Keratinocyte (primary cell): ENCODE results near the gene NUMB. TPM values are rescaled to one million over a fixed set of nuclear protein-coding genes. Genes with fewer than 3 reads are reported as not detected.

ENCODE experiments used
- DNase-seq: peaks from one replicate; pipeline ENCODE4 v3.0.0-alpha.2; 2011; ENCODE audit warnings: low read depth, missing footprints, low spot score
- FAIRE-seq: peaks from 2 replicates; lab custom pipeline; 2011; peaks lifted over from hg19 to GRCh38; lab: Jason Lieb, UNC
- H2AFZ ChIP-seq: 2 replicates; pipeline ENCODE4 v1.6.0; 2012; ENCODE audit warnings: low read length, control low read depth, inconsistent platforms; ENCODE audit not compliant: control insufficient read depth
- H3K27ac ChIP-seq: 2 replicates; pipeline ENCODE4 v1.5.1; 2011; ENCODE audit warnings: low read length; ENCODE audit not compliant: control insufficient read depth, insufficient read depth
- H3K27me3 ChIP-seq: 3 replicates; pipeline ENCODE4 v1.6.0; 2011; ENCODE audit warnings: low read length; ENCODE audit not compliant: control insufficient read depth, insufficient read depth; ENCODE audit errors: extremely low read depth
- H3K36me3 ChIP-seq, 2 experiments: 2 replicates in 1 of 2; 3 replicates in 1 of 2; pipeline ENCODE4 v1.5.1; 2011; ENCODE audit warnings: low read length in 2 of 2, mild to moderate bottlenecking in 1 of 2; ENCODE audit not compliant: control insufficient read depth in 2 of 2, insufficient read depth in 2 of 2; ENCODE audit errors: extremely low read depth in 1 of 2
- H3K4me1 ChIP-seq: 3 replicates; pipeline ENCODE4 v1.5.1; 2011; ENCODE audit warnings: low read length; ENCODE audit not compliant: control insufficient read depth, insufficient read depth; ENCODE audit errors: extremely low read depth
- H3K4me2 ChIP-seq: 3 replicates; pipeline ENCODE4 v1.6.0; 2011; ENCODE audit warnings: low read depth, low read length; ENCODE audit not compliant: control insufficient read depth, insufficient read depth; ENCODE audit errors: extremely low read depth
- H3K4me3 ChIP-seq, 3 experiments: fragments of 200-600 bp in 1 of 3; sonication (generic) in 1 of 3; 2 replicates in 2 of 3; 3 replicates in 1 of 3; pipeline ENCODE4 v1.5.1; 2011 to 2016; ENCODE audit warnings: low read length in 3 of 3, mild to moderate bottlenecking in 3 of 3, control low read depth in 2 of 3, inconsistent platforms in 1 of 3, low read depth in 1 of 3, mixed read lengths in 1 of 3, mixed run types in 1 of 3, moderate library complexity in 1 of 3; ENCODE audit not compliant: control insufficient read depth in 2 of 3, insufficient read depth in 2 of 3; ENCODE audit errors: extremely low read depth in 1 of 3
- H3K79me2 ChIP-seq: 2 replicates; pipeline ENCODE4 v1.6.0; 2012; ENCODE audit warnings: low read length; ENCODE audit not compliant: control insufficient read depth, insufficient read depth
- H3K9ac ChIP-seq: 3 replicates; pipeline ENCODE4 v1.6.0; 2011; ENCODE audit warnings: low read length; ENCODE audit not compliant: control insufficient read depth, insufficient read depth; ENCODE audit errors: extremely low read depth
- H3K9me1 ChIP-seq: 3 replicates; pipeline ENCODE4 v1.6.0; 2011; ENCODE audit warnings: low read length; ENCODE audit not compliant: control insufficient read depth, insufficient read depth; ENCODE audit errors: extremely low read depth
- H3K9me3 ChIP-seq: 2 replicates; pipeline ENCODE4 v1.5.1; 2012; ENCODE audit warnings: low read depth, low read length; ENCODE audit not compliant: control insufficient read depth
- H4K20me1 ChIP-seq: 3 replicates; pipeline ENCODE4 v1.6.0; 2011; ENCODE audit warnings: low read length; ENCODE audit not compliant: control insufficient read depth, insufficient read depth; ENCODE audit errors: extremely low read depth
- EZH2 ChIP-seq: IDR thresholded peaks from one replicate; pipeline ENCODE4 v1.6.1; 2012; ENCODE audit warnings: inconsistent platforms, mild to moderate bottlenecking, low read length, moderate library complexity
- dilution Hi-C: fragments of 300-500 bp; cut with MboI; formaldehyde crosslinking; loops from one replicate; pipeline ENCODE4 v1.7.0; 2020; ENCODE audit warnings: low sequenced_read_pairs; ENCODE audit not compliant: extremely low pct_ligation_motif_present
- polyA plus RNA-seq, 5 experiments: library from polyadenylated mRNA; depleted of rRNA in 3 of 5; stranded (reverse) in 3 of 5; stranded (forward) in 1 of 5; unstranded in 1 of 5; fragments of >200 nt; gene quantifications; 1 replicate in 1 of 5; 2 replicates in 3 of 5; 3 replicates in 1 of 5; pipeline versions ENCODE4 v1.2.1 to v1.2.3, GENCODE V29; 2011 to 2012; ENCODE audit warnings: missing spikeins in 2 of 5, low read depth in 1 of 5, low replicate concordance in 1 of 5
- TF ChIP-seq, protein P1 (sequence below), 3 experiments: IDR thresholded peaks in 1 of 3; conservative IDR thresholded peaks in 1 of 3; optimal IDR thresholded peaks in 1 of 3; 2 replicates in 2 of 3; 3 replicates in 1 of 3; pipeline versions ENCODE3 to v1.5.1; 2011; ENCODE audit warnings: low read length in 3 of 3, mild to moderate bottlenecking in 3 of 3, moderate library complexity in 2 of 3, control low read depth in 1 of 3, inconsistent platforms in 1 of 3; ENCODE audit not compliant: insufficient read depth in 2 of 3; ENCODE audit errors: extremely low read depth in 1 of 3

Gene NUMB
- polyA plus RNA-seq, 1 donor (not counting 4 experiments of a cell fraction or from before 2014, with no cell fraction given), result 110 TPM

GRCh38 chr14:73344319-73344718 lies 114.0 kb downstream of the NUMB start:
- Histone ChIP-seq H3K9ac (no peak overlapping the region), H3K4me3 (no peak overlapping the region), H3K9me3 (no peaks in the 10 kb centered on the region), H3K27ac (no peak overlapping the region), H3K36me3 (peaks cover 0 to 2% of the 10 kb centered on the region in 2 experiments), H3K79me2 (peaks cover 10% of the 10 kb centered on the region), H4K20me1 (no peaks in the 10 kb centered on the region), H3K27me3 (no peaks in the 10 kb centered on the region), H3K4me2 (no peak overlapping the region), H2AFZ (no peak overlapping the region), H3K4me1 (no peaks in the 10 kb centered on the region), H3K9me1 (peaks cover 2% of the 10 kb centered on the region)
- no peak for TF ChIP-seq EZH2
- TF ChIP-seq, protein P1, sequence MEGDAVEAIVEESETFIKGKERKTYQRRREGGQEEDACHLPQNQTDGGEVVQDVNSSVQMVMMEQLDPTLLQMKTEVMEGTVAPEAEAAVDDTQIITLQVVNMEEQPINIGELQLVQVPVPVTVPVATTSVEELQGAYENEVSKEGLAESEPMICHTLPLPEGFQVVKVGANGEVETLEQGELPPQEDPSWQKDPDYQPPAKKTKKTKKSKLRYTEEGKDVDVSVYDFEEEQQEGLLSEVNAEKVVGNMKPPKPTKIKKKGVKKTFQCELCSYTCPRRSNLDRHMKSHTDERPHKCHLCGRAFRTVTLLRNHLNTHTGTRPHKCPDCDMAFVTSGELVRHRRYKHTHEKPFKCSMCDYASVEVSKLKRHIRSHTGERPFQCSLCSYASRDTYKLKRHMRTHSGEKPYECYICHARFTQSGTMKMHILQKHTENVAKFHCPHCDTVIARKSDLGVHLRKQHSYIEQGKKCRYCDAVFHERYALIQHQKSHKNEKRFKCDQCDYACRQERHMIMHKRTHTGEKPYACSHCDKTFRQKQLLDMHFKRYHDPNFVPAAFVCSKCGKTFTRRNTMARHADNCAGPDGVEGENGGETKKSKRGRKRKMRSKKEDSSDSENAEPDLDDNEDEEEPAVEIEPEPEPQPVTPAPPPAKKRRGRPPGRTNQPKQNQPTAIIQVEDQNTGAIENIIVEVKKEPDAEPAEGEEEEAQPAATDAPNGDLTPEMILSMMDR (optimal IDR thresholded peaks at IDR 0.05 in 1 of 3, IDR thresholded peaks at IDR 0.05 in 1 of 3, conservative IDR thresholded peaks at IDR 0.05 in 1 of 3; ENCODE audit: extremely low read depth in 1 of 3, insufficient read depth in 2 of 3, low read length in 3 of 3), result no peak
- no peak for DNase-seq
- dilution Hi-C loops, result no loop called here
- no peak for FAIRE-seq

DNA sequence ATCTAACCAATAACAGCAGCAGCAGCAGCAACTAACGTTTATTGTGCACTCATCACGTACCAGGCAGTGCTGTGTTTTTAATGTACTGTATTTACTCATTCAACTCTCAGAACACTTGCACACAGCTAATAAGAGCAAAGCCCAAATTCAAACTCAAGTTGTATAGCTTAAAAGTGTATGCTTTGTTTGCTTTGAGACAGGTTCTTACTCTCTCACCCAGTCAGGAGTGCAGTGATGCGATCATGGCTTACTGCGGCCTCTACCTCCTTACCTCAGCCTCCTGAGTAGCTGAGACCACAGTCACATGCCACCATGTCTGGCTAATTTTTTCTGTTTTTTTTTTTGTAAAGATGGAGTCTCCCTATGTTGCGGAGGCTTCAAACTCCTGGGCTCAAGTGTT lies 115.7 kb downstream of the NUMB start:
- no peak for FAIRE-seq
- H3K9me1 ChIP-seq, result peaks cover 2% of the 10 kb centered on the region
- no peaks in the 10 kb centered on the region for H3K9me3 ChIP-seq
- H3K79me2 ChIP-seq, result peaks cover 8% of the 10 kb centered on the region
- dilution Hi-C loops, result no loop called here
- no peak for DNase-seq
- H3K9ac ChIP-seq, result no peak overlapping the region
- H3K4me1 ChIP-seq, result no peaks in the 10 kb centered on the region
- no peak overlapping the region for H3K4me2 ChIP-seq
- no peaks in the 10 kb centered on the region for H3K27me3 ChIP-seq
- no peak overlapping the region for H2AFZ ChIP-seq
- no peaks in the 10 kb centered on the region for H4K20me1 ChIP-seq
- H3K27ac ChIP-seq, result no peak overlapping the region
- H3K4me3 ChIP-seq, result no peak overlapping the region
- TF ChIP-seq EZH2, result no peak
- TF ChIP-seq, protein P1 (optimal IDR thresholded peaks at IDR 0.05 in 1 of 3, IDR thresholded peaks at IDR 0.05 in 1 of 3, conservative IDR thresholded peaks at IDR 0.05 in 1 of 3; ENCODE audit: extremely low read depth in 1 of 3, insufficient read depth in 2 of 3, low read length in 3 of 3), result no peak
- H3K36me3 ChIP-seq, result peaks cover 0 to 2% of the 10 kb centered on the region in 2 experiments
